WTC11 (cell line): Measurements from ENCODE around the gene CAPN13. TPM values are rescaled to one million over a fixed set of nuclear protein-coding genes. Genes with fewer than 3 reads are reported as not detected.

ENCODE experiments used
- ATAC-seq: fragments of 200-7000 bp; cut with Tn5 transposase; 2 replicates; pipeline ENCODE4 v1.10.0; 2021; ENCODE audit warnings: mild to moderate bottlenecking, moderate library complexity
- CTCF ChIA-PET: fragments of 300-600 bp; sonication (Branson Sonifier 250); formaldehyde crosslinking; loops from one replicate; lab custom pipeline; 2021; ENCODE audit warnings: antibody characterized with exemption; lab: Charles Lee
- POLR2A ChIA-PET: fragments of 350-600 bp; sonication (Branson Sonifier 250); formaldehyde crosslinking; loops from one replicate; lab custom pipeline; 2021; ENCODE audit warnings: antibody characterized with exemption; lab: Charles Lee
- DNase-seq: peaks from one replicate; pipeline ENCODE4 v3.0.0; 2021; ENCODE audit warnings: low spot score
- H3K27ac Mint-ChIP-seq: 2 replicates; pipeline ENCODE4 v1.8.0; 2021; ENCODE audit warnings: mixed read lengths
- H3K27me3 Mint-ChIP-seq: 2 replicates; pipeline ENCODE4 v1.8.0; 2021; ENCODE audit warnings: low read depth, mild to moderate bottlenecking, moderate library complexity, mixed read lengths
- H3K36me3 Mint-ChIP-seq: 2 replicates; pipeline ENCODE4 v1.8.0; 2021; ENCODE audit warnings: mixed read lengths
- H3K4me1 Mint-ChIP-seq: 2 replicates; pipeline ENCODE4 v1.8.0; 2022; ENCODE audit warnings: mixed read lengths
- H3K4me3 Mint-ChIP-seq: 2 replicates; pipeline ENCODE4 v1.8.0; 2021; ENCODE audit warnings: mild to moderate bottlenecking, moderate library complexity, mixed read lengths
- H3K9me3 Mint-ChIP-seq: 2 replicates; pipeline ENCODE4 v1.8.0; 2021; ENCODE audit warnings: mixed read lengths
- ATF1 ChIP-seq: sonication (generic); formaldehyde crosslinking; IDR thresholded peaks from 2 replicates; pipeline ENCODE4 v1.8.1; 2023; ENCODE audit warnings: mild to moderate bottlenecking, moderate library complexity, missing genetic modification reagents
- CREB1 ChIP-seq: sonication (generic); formaldehyde crosslinking; IDR thresholded peaks from 2 replicates; pipeline ENCODE4 v1.8.0; 2023; ENCODE audit warnings: mild to moderate bottlenecking, missing genetic modification reagents
- FOXJ3 ChIP-seq: sonication (generic); formaldehyde crosslinking; IDR thresholded peaks from 2 replicates; pipeline ENCODE4 v1.9.0; 2021; ENCODE audit warnings: missing genetic modification reagents, mild to moderate bottlenecking, borderline replicate concordance
- FOXK1 ChIP-seq: sonication (generic); formaldehyde crosslinking; IDR thresholded peaks from 2 replicates; pipeline ENCODE4 v1.8.0; 2022; ENCODE audit warnings: mild to moderate bottlenecking, moderate library complexity, missing genetic modification reagents
- GRHL2 ChIP-seq: fragments of 250-450 bp; sonication (Bioruptor Pico); IDR thresholded peaks from 2 replicates; pipeline ENCODE4 v1.8.0; 2022; ENCODE audit warnings: mild to moderate bottlenecking, moderate library complexity; ENCODE audit not compliant: insufficient replicate concordance, severe bottlenecking
- GTF2I ChIP-seq: fragments of 250-450 bp; sonication (Bioruptor Pico); conservative IDR thresholded peaks from 2 replicates; pipeline ENCODE4 v1.4.0; 2021; ENCODE audit warnings: mild to moderate bottlenecking
- NFE2L1 ChIP-seq: sonication (generic); formaldehyde crosslinking; IDR thresholded peaks from 2 replicates; pipeline ENCODE4 v1.8.1; 2023; ENCODE audit warnings: missing genetic modification reagents
- OVOL2 ChIP-seq: fragments of 250-450 bp; sonication (Bioruptor Pico); IDR thresholded peaks from 2 replicates; pipeline ENCODE4 v1.9.0; 2021; ENCODE audit warnings: mild to moderate bottlenecking, borderline replicate concordance
- PRRX2 ChIP-seq: fragments of 250-450 bp; sonication (Bioruptor Pico); IDR thresholded peaks from 2 replicates; pipeline ENCODE4 v1.8.0; 2021; ENCODE audit warnings: mild to moderate bottlenecking
- TCF7 ChIP-seq: sonication (generic); formaldehyde crosslinking; IDR thresholded peaks from 2 replicates; pipeline ENCODE4 v1.8.0; 2022; ENCODE audit warnings: mild to moderate bottlenecking, low read depth, missing genetic modification reagents, moderate library complexity
- TEAD4 ChIP-seq: sonication (generic); formaldehyde crosslinking; IDR thresholded peaks from 2 replicates; pipeline ENCODE4 v1.8.0; 2022; ENCODE audit warnings: mild to moderate bottlenecking, missing genetic modification reagents
- ZBTB21 ChIP-seq: sonication (generic); formaldehyde crosslinking; IDR thresholded peaks from 2 replicates; pipeline ENCODE4 v1.8.1; 2023; ENCODE audit warnings: mild to moderate bottlenecking, missing genetic modification reagents, borderline replicate concordance
- ZNF232 ChIP-seq: sonication (generic); formaldehyde crosslinking; IDR thresholded peaks from 2 replicates; pipeline ENCODE4 v1.8.0; 2022; ENCODE audit warnings: mild to moderate bottlenecking, missing genetic modification reagents
- ZNF263 ChIP-seq: sonication (generic); formaldehyde crosslinking; IDR thresholded peaks from 2 replicates; pipeline ENCODE4 v1.8.1; 2022; ENCODE audit warnings: low read depth, mild to moderate bottlenecking, moderate library complexity, missing genetic modification reagents
- ZNF317 ChIP-seq: sonication (generic); formaldehyde crosslinking; IDR thresholded peaks from 2 replicates; pipeline ENCODE4 v1.8.1; 2023; ENCODE audit warnings: low read depth, mild to moderate bottlenecking, moderate library complexity, missing genetic modification reagents, borderline replicate concordance
- ZNF396 ChIP-seq: fragments of 250-450 bp; sonication (Bioruptor Pico); IDR thresholded peaks from 2 replicates; pipeline ENCODE4 v1.8.0; 2021; ENCODE audit warnings: mild to moderate bottlenecking, moderate library complexity, borderline replicate concordance
- ZNF416 ChIP-seq: fragments of 250-450 bp; sonication (Bioruptor Pico); IDR thresholded peaks from 2 replicates; pipeline ENCODE4 v1.9.0; 2021; ENCODE audit warnings: mild to moderate bottlenecking, inconsistent platforms
- total RNA-seq: library from RNA; stranded (reverse); gene quantifications from 3 replicates; pipeline ENCODE4 v1.2.3, GENCODE V29; 2021
- TF ChIP-seq, protein P1 (sequence below): sonication (generic); formaldehyde crosslinking; IDR thresholded peaks from 2 replicates; pipeline ENCODE4 v1.8.0; 2023; ENCODE audit warnings: mild to moderate bottlenecking, missing genetic modification reagents
- TF ChIP-seq, protein P2 (sequence below): sonication (generic); formaldehyde crosslinking; conservative IDR thresholded peaks from 2 replicates; pipeline ENCODE4 v1.8.1; 2022; ENCODE audit warnings: mild to moderate bottlenecking, missing genetic modification reagents
- TF ChIP-seq, protein P3 (sequence below): sonication (generic); formaldehyde crosslinking; IDR thresholded peaks from 2 replicates; pipeline ENCODE4 v1.8.1; 2022; ENCODE audit warnings: low read depth, missing genetic modification reagents, borderline replicate concordance
- TF ChIP-seq, protein P4 (sequence below): sonication (generic); formaldehyde crosslinking; IDR thresholded peaks from 2 replicates; pipeline ENCODE4 v1.8.1; 2022; ENCODE audit warnings: mild to moderate bottlenecking, missing genetic modification reagents, moderate library complexity, borderline replicate concordance
- TF ChIP-seq, protein P5 (sequence below): fragments of 250-450 bp; sonication (Bioruptor Pico); IDR thresholded peaks from 2 replicates; pipeline ENCODE4 v1.8.0; 2021; ENCODE audit warnings: mild to moderate bottlenecking
- TF ChIP-seq, protein P6 (sequence below): sonication (generic); formaldehyde crosslinking; conservative IDR thresholded peaks from 2 replicates; pipeline ENCODE4 v1.8.1; 2023; ENCODE audit warnings: mild to moderate bottlenecking, low read depth, missing genetic modification reagents, moderate library complexity

CAPN13 gene
- total RNA-seq, 1 experiment from 2014 or later: 1.7 TPM

DNA sequence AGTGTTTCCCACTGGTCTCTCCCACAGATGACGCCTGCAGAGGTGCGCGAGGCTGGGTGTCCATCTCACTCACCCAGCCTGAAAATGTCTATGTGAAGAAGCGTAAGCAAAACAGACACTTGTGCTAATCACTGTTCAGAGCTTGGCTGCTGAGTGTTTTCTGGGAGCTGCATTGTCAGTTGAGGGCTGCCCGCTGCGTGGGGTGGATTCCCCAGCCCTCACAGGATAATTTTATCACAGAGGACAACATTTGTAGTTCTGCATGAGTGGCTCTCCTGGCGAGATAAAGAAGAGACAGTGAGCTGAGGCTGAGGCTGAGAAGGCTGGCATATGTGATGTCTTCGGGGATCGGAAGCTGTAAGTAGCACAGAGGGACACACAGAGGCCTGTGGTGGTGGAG, 16.2 kb upstream of the CAPN13 start:
- CTCF ChIA-PET: no interaction called here

DNA sequence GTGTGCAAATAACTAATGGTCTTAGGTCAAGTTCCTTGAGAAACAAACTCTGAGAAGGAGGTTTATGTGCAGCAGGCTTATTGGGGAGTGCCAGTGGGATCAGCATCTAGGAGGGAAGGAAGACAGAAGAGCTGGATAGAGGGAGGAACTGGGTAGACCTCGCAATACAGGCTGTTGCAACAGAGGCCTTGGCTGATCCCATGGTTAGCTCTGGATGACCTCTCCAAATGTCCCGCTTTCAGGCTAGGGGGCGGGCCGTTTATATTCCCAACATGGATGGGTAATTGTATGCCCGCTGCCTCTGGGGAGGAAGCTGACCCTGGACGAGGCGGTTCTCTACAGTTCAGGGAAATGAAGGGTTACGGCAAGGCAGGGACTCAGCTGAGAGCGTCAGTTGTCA, 14.7 kb upstream of the CAPN13 start:
- CTCF ChIA-PET: interaction anchor here (1.3 kb wide), 1 partner anchor 111 kb away, joined by 3 read pairs; no protein-coding TSS in a partner anchor
- H3K27me3 Mint-ChIP-seq: no peaks in the 10 kb centered on the region
- DNase-seq (no peak), ATAC-seq (no peak)
- peaks cover 14% of the 10 kb centered on the region for H3K9me3 Mint-ChIP-seq
- H3K4me3 Mint-ChIP-seq: no peak overlapping the region
- POLR2A ChIA-PET: no interaction called here
- H3K27ac Mint-ChIP-seq: no peak overlapping the region
- peaks cover 16% of the 10 kb centered on the region for H3K4me1 Mint-ChIP-seq
- H3K36me3 Mint-ChIP-seq: peaks cover 5% of the 10 kb centered on the region
- TF ChIP-seq, protein P1, sequence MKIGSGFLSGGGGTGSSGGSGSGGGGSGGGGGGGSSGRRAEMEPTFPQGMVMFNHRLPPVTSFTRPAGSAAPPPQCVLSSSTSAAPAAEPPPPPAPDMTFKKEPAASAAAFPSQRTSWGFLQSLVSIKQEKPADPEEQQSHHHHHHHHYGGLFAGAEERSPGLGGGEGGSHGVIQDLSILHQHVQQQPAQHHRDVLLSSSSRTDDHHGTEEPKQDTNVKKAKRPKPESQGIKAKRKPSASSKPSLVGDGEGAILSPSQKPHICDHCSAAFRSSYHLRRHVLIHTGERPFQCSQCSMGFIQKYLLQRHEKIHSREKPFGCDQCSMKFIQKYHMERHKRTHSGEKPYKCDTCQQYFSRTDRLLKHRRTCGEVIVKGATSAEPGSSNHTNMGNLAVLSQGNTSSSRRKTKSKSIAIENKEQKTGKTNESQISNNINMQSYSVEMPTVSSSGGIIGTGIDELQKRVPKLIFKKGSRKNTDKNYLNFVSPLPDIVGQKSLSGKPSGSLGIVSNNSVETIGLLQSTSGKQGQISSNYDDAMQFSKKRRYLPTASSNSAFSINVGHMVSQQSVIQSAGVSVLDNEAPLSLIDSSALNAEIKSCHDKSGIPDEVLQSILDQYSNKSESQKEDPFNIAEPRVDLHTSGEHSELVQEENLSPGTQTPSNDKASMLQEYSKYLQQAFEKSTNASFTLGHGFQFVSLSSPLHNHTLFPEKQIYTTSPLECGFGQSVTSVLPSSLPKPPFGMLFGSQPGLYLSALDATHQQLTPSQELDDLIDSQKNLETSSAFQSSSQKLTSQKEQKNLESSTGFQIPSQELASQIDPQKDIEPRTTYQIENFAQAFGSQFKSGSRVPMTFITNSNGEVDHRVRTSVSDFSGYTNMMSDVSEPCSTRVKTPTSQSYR: no peak
- TF ChIP-seq GTF2I (CRISPR knock-in tag) (no peak), TEAD4 (CRISPR knock-in tag) (no peak), ZNF317 (CRISPR knock-in tag) (no peak), ZNF232 (CRISPR knock-in tag) (no peak), OVOL2 (CRISPR knock-in tag) (no peak), GRHL2 (CRISPR knock-in tag) (no peak), ZBTB21 (CRISPR knock-in tag) (no peak), ZNF416 (CRISPR knock-in tag) (no peak), NFE2L1 (CRISPR knock-in tag) (no peak), TCF7 (CRISPR knock-in tag) (no peak)
- TF ChIP-seq, protein P2, sequence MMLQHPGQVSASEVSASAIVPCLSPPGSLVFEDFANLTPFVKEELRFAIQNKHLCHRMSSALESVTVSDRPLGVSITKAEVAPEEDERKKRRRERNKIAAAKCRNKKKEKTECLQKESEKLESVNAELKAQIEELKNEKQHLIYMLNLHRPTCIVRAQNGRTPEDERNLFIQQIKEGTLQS (CRISPR knock-in tag): no peak
- TF ChIP-seq, protein P3, sequence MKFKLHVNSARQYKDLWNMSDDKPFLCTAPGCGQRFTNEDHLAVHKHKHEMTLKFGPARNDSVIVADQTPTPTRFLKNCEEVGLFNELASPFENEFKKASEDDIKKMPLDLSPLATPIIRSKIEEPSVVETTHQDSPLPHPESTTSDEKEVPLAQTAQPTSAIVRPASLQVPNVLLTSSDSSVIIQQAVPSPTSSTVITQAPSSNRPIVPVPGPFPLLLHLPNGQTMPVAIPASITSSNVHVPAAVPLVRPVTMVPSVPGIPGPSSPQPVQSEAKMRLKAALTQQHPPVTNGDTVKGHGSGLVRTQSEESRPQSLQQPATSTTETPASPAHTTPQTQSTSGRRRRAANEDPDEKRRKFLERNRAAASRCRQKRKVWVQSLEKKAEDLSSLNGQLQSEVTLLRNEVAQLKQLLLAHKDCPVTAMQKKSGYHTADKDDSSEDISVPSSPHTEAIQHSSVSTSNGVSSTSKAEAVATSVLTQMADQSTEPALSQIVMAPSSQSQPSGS: no peak
- TF ChIP-seq, all 79 proteins: peak for 0

More for the DNA sequence above, 16.2 kb upstream of the CAPN13 start:
- peaks cover 10% of the 10 kb centered on the region for H3K36me3 Mint-ChIP-seq
- no peak for DNase-seq
- no peak for ATAC-seq
- peaks cover 16% of the 10 kb centered on the region for H3K4me1 Mint-ChIP-seq
- H3K27me3 Mint-ChIP-seq: no peaks in the 10 kb centered on the region
- peaks cover 27% of the 10 kb centered on the region for H3K9me3 Mint-ChIP-seq
- TF ChIP-seq PRRX2 (CRISPR knock-in tag) (no peak), FOXJ3 (CRISPR knock-in tag) (no peak), ZNF396 (CRISPR knock-in tag) (no peak), ZBTB21 (CRISPR knock-in tag) (no peak), TCF7 (CRISPR knock-in tag) (no peak), FOXK1 (CRISPR knock-in tag) (no peak), ATF1 (no peak), CREB1 (CRISPR knock-in tag) (no peak), ZNF263 (no peak)
- TF ChIP-seq, protein P4, sequence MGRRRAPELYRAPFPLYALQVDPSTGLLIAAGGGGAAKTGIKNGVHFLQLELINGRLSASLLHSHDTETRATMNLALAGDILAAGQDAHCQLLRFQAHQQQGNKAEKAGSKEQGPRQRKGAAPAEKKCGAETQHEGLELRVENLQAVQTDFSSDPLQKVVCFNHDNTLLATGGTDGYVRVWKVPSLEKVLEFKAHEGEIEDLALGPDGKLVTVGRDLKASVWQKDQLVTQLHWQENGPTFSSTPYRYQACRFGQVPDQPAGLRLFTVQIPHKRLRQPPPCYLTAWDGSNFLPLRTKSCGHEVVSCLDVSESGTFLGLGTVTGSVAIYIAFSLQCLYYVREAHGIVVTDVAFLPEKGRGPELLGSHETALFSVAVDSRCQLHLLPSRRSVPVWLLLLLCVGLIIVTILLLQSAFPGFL: no peak
- TF ChIP-seq, protein P5, sequence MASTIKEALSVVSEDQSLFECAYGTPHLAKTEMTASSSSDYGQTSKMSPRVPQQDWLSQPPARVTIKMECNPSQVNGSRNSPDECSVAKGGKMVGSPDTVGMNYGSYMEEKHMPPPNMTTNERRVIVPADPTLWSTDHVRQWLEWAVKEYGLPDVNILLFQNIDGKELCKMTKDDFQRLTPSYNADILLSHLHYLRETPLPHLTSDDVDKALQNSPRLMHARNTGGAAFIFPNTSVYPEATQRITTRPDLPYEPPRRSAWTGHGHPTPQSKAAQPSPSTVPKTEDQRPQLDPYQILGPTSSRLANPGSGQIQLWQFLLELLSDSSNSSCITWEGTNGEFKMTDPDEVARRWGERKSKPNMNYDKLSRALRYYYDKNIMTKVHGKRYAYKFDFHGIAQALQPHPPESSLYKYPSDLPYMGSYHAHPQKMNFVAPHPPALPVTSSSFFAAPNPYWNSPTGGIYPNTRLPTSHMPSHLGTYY (CRISPR knock-in tag): no peak
- TF ChIP-seq, protein P6, sequence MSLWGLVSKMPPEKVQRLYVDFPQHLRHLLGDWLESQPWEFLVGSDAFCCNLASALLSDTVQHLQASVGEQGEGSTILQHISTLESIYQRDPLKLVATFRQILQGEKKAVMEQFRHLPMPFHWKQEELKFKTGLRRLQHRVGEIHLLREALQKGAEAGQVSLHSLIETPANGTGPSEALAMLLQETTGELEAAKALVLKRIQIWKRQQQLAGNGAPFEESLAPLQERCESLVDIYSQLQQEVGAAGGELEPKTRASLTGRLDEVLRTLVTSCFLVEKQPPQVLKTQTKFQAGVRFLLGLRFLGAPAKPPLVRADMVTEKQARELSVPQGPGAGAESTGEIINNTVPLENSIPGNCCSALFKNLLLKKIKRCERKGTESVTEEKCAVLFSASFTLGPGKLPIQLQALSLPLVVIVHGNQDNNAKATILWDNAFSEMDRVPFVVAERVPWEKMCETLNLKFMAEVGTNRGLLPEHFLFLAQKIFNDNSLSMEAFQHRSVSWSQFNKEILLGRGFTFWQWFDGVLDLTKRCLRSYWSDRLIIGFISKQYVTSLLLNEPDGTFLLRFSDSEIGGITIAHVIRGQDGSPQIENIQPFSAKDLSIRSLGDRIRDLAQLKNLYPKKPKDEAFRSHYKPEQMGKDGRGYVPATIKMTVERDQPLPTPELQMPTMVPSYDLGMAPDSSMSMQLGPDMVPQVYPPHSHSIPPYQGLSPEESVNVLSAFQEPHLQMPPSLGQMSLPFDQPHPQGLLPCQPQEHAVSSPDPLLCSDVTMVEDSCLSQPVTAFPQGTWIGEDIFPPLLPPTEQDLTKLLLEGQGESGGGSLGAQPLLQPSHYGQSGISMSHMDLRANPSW (CRISPR knock-in tag): no peak
- TF ChIP-seq, all 79 proteins: peak for 0
- no peak overlapping the region for H3K27ac Mint-ChIP-seq
- no peak overlapping the region for H3K4me3 Mint-ChIP-seq
- POLR2A ChIA-PET: no interaction called here
